Right lobe of liver (tissue), 6 donors: ENCODE data around the gene DNAJC16. TPM values are rescaled to one million over a fixed set of nuclear protein-coding genes. Genes with fewer than 3 reads are reported as not detected.

Experiments
- ATAC-seq, 4 donors: fragments of 200-7000 bp; cut with Tn5 transposase; one replicate each; pipeline ENCODE4 v1.9.1; 2020; ENCODE audit warnings: mild to moderate bottlenecking in 4 of 4, moderate library complexity in 4 of 4
- DNase-seq, 3 donors: peaks; one replicate each; pipeline ENCODE4 v3.0.0-alpha.2; 2020
- H3K27ac ChIP-seq, 3 donors: fragments of 200-600 bp; one replicate each; pipeline ENCODE4 v1.8.0; 2022
- H3K27me3 ChIP-seq, 2 donors: fragments of 200-600 bp; one replicate each; pipeline ENCODE4 v1.8.0; 2022
- H3K36me3 ChIP-seq, 4 donors: fragments of 200-600 bp; sonication (generic) in 1 of 4; one replicate each; pipeline versions ENCODE4 v1.5.1 to v1.8.0; 2017 to 2022; ENCODE audit warnings: control low read depth in 1 of 4
- H3K4me1 ChIP-seq, 4 donors: fragments of 200-600 bp; sonication (generic) in 1 of 4; one replicate each; pipeline versions ENCODE4 v1.5.1 to v1.8.0; 2017 to 2022; ENCODE audit warnings: control low read depth in 1 of 4
- H3K4me3 ChIP-seq, 3 donors: fragments of 200-600 bp; one replicate each; pipeline ENCODE4 v1.8.0; 2022
- H3K9me3 ChIP-seq, 4 donors: fragments of 200-600 bp; sonication (generic) in 1 of 4; one replicate each; pipeline versions ENCODE4 v1.5.1 to v1.8.0; 2017 to 2022; ENCODE audit warnings: control low read depth in 1 of 4
- CTCF ChIP-seq, 4 donors: fragments of 200-600 bp in 3 of 4; fragments of 450-650 bp in 1 of 4; IDR thresholded peaks; one replicate each; pipeline versions ENCODE4 v1.5.1 to v1.8.0; 2016 to 2022; ENCODE audit warnings: antibody characterized with exemption in 4 of 4, mild to moderate bottlenecking in 2 of 4
- POLR2A ChIP-seq: fragments of 450-650 bp; IDR thresholded peaks from one replicate; pipeline ENCODE4 v1.6.1; 2017; ENCODE audit warnings: antibody characterized with exemption, mild to moderate bottlenecking
- WGBS: methylation state at CpG from one replicate; pipeline ENCODE4 v1.1.6; 2018; ENCODE audit warnings: low coverage, low lambda C conversion rate; ENCODE audit not compliant: insufficient coverage; ENCODE audit errors: missing lambda C conversion rate; 5-methylcytosine and 5-hydroxymethylcytosine counted together
- intact Hi-C, 2 donors: fragments of 100-400 bp; cut with DNase I; formaldehyde crosslinking; loops; one replicate each; pipeline versions ENCODE4 v1.11.2 to v1.14.1; 2022
- total RNA-seq, 6 experiments: library from RNA; depleted of rRNA in 2 of 6; stranded (reverse); fragments of >200 nt in 2 of 6; fragmentation: NEBNext Ultra II Directional in 3 of 6; extraction: Animal tissue kit (Norgen Biotek cat#: 25700) in 3 of 6; gene quantifications; one replicate each; pipeline versions ENCODE4 v1.1.0 to v1.2.4, GENCODE V29; 2016 to 2023
- donor health status: DM: no; HTN: yes; CAD: no.
- donor health status: DM: no; HTN: no; CAD: no.
- donor health status: DM: no; HTN: no; CAD: no.
- donor health status: DM: no; HTN: yes; CAD: no.
- donor health status: DM: no; HTN: yes; CAD: no.

The DNAJC16 gene
- total RNA-seq, 6 experiments from 2014 or later = 8.4 to 15.0 (median 11.9) TPM

- H3K9me3 ChIP-seq = no peaks in the 10 kb centered on the region
- 89% methylated on average over 2 of the region's 2 CpGs for WGBS
- peaks cover 0 to 19% (median 9%) of the 10 kb centered on the region in 4 donors for H3K4me1 ChIP-seq
- TF ChIP-seq POLR2A (no peak), CTCF (IDR thresholded peaks at IDR 0.05) (no peak)
- DNase-seq (no peak), ATAC-seq (no peak)
- H3K27me3 ChIP-seq = no peaks in the 10 kb centered on the region
- intact Hi-C loops = no loop called here
- no peak overlapping the region for H3K27ac ChIP-seq
- no peak overlapping the region for H3K4me3 ChIP-seq
- peaks cover 0 to 20% (median 2%) of the 10 kb centered on the region in 4 donors for H3K36me3 ChIP-seq
Measured at GRCh38 chr1:15557008-15557407, 30.4 kb downstream of the DNAJC16 start.

DNA sequence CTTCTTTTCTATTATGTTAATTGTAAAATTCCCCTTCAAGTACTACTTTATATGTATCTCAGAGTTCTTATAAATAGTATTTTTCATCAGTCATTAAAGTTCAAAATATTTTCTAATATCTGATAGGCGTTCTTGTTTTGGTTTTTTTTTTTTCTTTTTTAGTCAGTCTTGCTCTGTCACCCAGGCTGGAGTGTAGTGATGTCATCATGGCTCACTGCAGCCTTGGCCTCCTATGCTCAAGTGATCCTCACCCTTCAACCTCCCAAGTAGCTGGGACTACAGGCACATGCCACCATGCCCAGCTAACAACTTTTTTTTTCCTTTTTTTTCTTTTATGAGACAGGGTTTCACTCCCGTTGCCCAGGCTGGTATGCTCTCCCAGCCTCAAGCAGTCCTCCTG lies 30.9 kb downstream of the DNAJC16 start:
- ATAC-seq = no peak
- Histone ChIP-seq H3K27me3 (no peaks in the 10 kb centered on the region), H3K27ac (no peak overlapping the region), H3K4me3 (no peak overlapping the region), H3K9me3 (no peaks in the 10 kb centered on the region), H3K36me3 (peaks cover 0 to 25% (median 4%) of the 10 kb centered on the region in 4 donors), H3K4me1 (peaks cover 0 to 22% (median 9%) of the 10 kb centered on the region in 4 donors)
- intact Hi-C loops = no loop called here
- DNase-seq = no peak
- 94% methylated on average over 2 of the region's 2 CpGs for WGBS
- TF ChIP-seq POLR2A = no peak
- TF ChIP-seq CTCF (IDR thresholded peaks at IDR 0.05) = no peak

DNA sequence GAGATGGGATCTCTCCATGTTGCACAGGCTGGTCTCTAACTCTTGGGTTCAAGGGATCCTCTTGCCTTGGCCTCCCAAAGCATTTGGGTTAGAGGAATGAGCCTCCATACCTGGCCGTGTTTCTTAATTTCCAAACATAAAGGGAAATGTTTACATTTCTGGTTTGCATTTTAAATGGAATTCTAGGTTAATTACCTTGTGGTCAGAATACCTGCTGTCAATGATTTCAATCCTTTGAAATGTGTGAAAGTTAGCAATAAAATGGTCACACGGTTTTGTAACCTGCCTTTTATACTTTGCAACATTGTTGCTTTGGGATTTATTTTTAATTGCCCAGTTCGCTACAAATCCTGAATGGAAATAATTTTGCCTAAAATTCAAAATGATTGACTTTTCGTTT lies 31.9 kb downstream of the DNAJC16 start:
- no peak overlapping the region for H3K4me3 ChIP-seq
- intact Hi-C loops = no loop called here
- peak overlapping the region; percentile 35 to 68 (median 36) for H3K27ac ChIP-seq
- peaks cover 0 to 32% (median 4%) of the 10 kb centered on the region in 4 donors for H3K36me3 ChIP-seq
- no peak for ATAC-seq
- H3K9me3 ChIP-seq = no peaks in the 10 kb centered on the region
- no peak for DNase-seq
- WGBS = 82% methylated on average over 4 of the region's 4 CpGs
- no peaks in the 10 kb centered on the region for H3K27me3 ChIP-seq
- H3K4me1 ChIP-seq = peaks cover 0 to 22% (median 9%) of the 10 kb centered on the region in 4 donors
- TF ChIP-seq CTCF (IDR thresholded peaks at IDR 0.05) (no peak), POLR2A (no peak)

- Histone ChIP-seq H3K27ac (peak overlapping the region; percentile 35 to 68 (median 36)), H3K4me1 (peaks cover 0 to 22% (median 9%) of the 10 kb centered on the region in 4 donors), H3K4me3 (no peak overlapping the region), H3K9me3 (no peaks in the 10 kb centered on the region), H3K27me3 (no peaks in the 10 kb centered on the region), H3K36me3 (peaks cover 0 to 28% (median 6%) of the 10 kb centered on the region in 4 donors)
- ATAC-seq = peak; percentile 83 to 90 (median 88)
- WGBS = 22% methylated on average over 11 of the region's 12 CpGs
- TF ChIP-seq POLR2A (no peak), CTCF (IDR thresholded peaks at IDR 0.05) (no peak)
- peak in 2 of 3 donors; percentile 58 to 62 for DNase-seq
- intact Hi-C loops = no loop called here
Measured at GRCh38 chr1:15559189-15559810, 32.7 kb downstream of the DNAJC16 start.
